Spinal cord (tissue), 10 donors: Measurements from ENCODE around the gene UBE2Q2. TPM values are rescaled to one million over a fixed set of nuclear protein-coding genes. Genes with fewer than 3 reads are reported as not detected.

ENCODE experiments used
- DNase-seq, 6 donors: peaks; one replicate each; pipeline versions ENCODE4 v3.0.0 to v3.0.0-alpha.2; 2013 to 2015; ENCODE audit warnings: low spot score in 6 of 6, low read depth in 4 of 6
- H3K27ac ChIP-seq: one replicate; pipeline ENCODE4 v1.5.1; 2013; ENCODE audit warnings: low read depth, low read length, control low read depth
- H3K27me3 ChIP-seq: one replicate; pipeline ENCODE4 v1.6.1; 2013; ENCODE audit warnings: low read length; ENCODE audit not compliant: control insufficient read depth, insufficient read depth
- H3K36me3 ChIP-seq: one replicate; pipeline ENCODE4 v1.6.1; 2013; ENCODE audit warnings: low read length; ENCODE audit not compliant: control insufficient read depth, insufficient read depth
- H3K4me1 ChIP-seq: one replicate; pipeline ENCODE4 v1.6.1; 2013; ENCODE audit warnings: low read length; ENCODE audit not compliant: control insufficient read depth, insufficient read depth
- H3K4me3 ChIP-seq: one replicate; pipeline ENCODE4 v1.5.1; 2013; ENCODE audit warnings: low read depth, low read length, control low read depth
- H3K9me3 ChIP-seq: one replicate; pipeline ENCODE4 v1.6.1; 2013; ENCODE audit warnings: low read length; ENCODE audit not compliant: control insufficient read depth, insufficient read depth
- WGBS: methylation state at CpG from one replicate; pipeline ENCODE4 v1.1.5; 2013; ENCODE audit warnings: missing lambda C conversion rate; ENCODE audit not compliant: insufficient coverage; 5-methylcytosine and 5-hydroxymethylcytosine counted together
- polyA plus RNA-seq, 2 donors: library from polyadenylated mRNA; unstranded; fragments of 120-200 nt; gene quantifications; one replicate each; pipeline ENCODE4 v1.2.1, GENCODE V29; 2013; ENCODE audit not compliant: insufficient read length in 2 of 2
- total RNA-seq, 2 donors: library from RNA; depleted of rRNA in 1 of 2; stranded (reverse); fragments of 120-200 nt in 1 of 2; fragments of >200 nt in 1 of 2; gene quantifications; one replicate each; pipeline versions ENCODE4 v1.2.3 to v1.2.4, GENCODE V29; 2013 to 2014
- donor health status: healthy.

The UBE2Q2 gene
- total and polyA plus RNA-seq, 4 donors: 46.6 to 60.5 (median 56.1) TPM

- Histone ChIP-seq H3K4me1 (no peaks in the 10 kb centered on the region), H3K4me3 (no peak overlapping the region), H3K27ac (no peak overlapping the region), H3K36me3 (peaks cover 7% of the 10 kb centered on the region), H3K9me3 (no peaks in the 10 kb centered on the region), H3K27me3 (no peaks in the 10 kb centered on the region)
- WGBS: 33% methylated on average over 1 of the region's 9 CpGs
- peak in 2 of 6 donors; percentile 14 to 43 for DNase-seq
These were observed 85.7 kb downstream of the UBE2Q2 start for GRCh38 chr15:75928680-75929608.

GRCh38 chr15:75929799-75930565 lies 86.7 kb downstream of the UBE2Q2 start:
- Histone ChIP-seq H3K27me3 (no peaks in the 10 kb centered on the region), H3K4me3 (no peak overlapping the region), H3K36me3 (peaks cover 4% of the 10 kb centered on the region), H3K27ac (no peak overlapping the region), H3K9me3 (no peaks in the 10 kb centered on the region), H3K4me1 (no peaks in the 10 kb centered on the region)
- DNase-seq: peak in 1 of 6 donors; percentile 13
- 83% methylated on average over 2 of the region's 5 CpGs for WGBS

- Histone ChIP-seq H3K9me3 (no peaks in the 10 kb centered on the region), H3K36me3 (peaks cover 6% of the 10 kb centered on the region), H3K4me1 (no peaks in the 10 kb centered on the region), H3K27ac (no peak overlapping the region), H3K4me3 (no peak overlapping the region), H3K27me3 (no peaks in the 10 kb centered on the region)
- no peak for DNase-seq
- no CpG with 5 or more reads among the region's 2 CpGs for WGBS
These were observed 87.6 kb downstream of the UBE2Q2 start for GRCh38 chr15:75930866-75931265.

GRCh38 chr15:75942464-75942863 lies 99.2 kb downstream of the UBE2Q2 start:
- Histone ChIP-seq H3K9me3 (no peaks in the 10 kb centered on the region), H3K27me3 (no peaks in the 10 kb centered on the region), H3K4me1 (no peaks in the 10 kb centered on the region), H3K36me3 (no peaks in the 10 kb centered on the region), H3K4me3 (no peak overlapping the region), H3K27ac (no peak overlapping the region)
- 75% methylated on average over 3 of the region's 3 CpGs for WGBS
- DNase-seq: no peak

GRCh38 chr15:75943246-75943645 lies 100.0 kb downstream of the UBE2Q2 start:
- H3K36me3 ChIP-seq: no peaks in the 10 kb centered on the region
- H3K4me3 ChIP-seq: no peak overlapping the region
- no peaks in the 10 kb centered on the region for H3K27me3 ChIP-seq
- no CpG with 5 or more reads among the region's 5 CpGs for WGBS
- no peaks in the 10 kb centered on the region for H3K9me3 ChIP-seq
- no peaks in the 10 kb centered on the region for H3K4me1 ChIP-seq
- DNase-seq: no peak
- no peak overlapping the region for H3K27ac ChIP-seq

GRCh38 chr15:75943713-75944215 lies 100.5 kb downstream of the UBE2Q2 start:
- Histone ChIP-seq H3K4me3 (no peak overlapping the region), H3K27ac (no peak overlapping the region), H3K9me3 (no peaks in the 10 kb centered on the region), H3K4me1 (no peaks in the 10 kb centered on the region), H3K36me3 (no peaks in the 10 kb centered on the region), H3K27me3 (no peaks in the 10 kb centered on the region)
- no CpG with 5 or more reads among the region's 1 CpG for WGBS
- no peak for DNase-seq

- WGBS: 100% methylated on average over 2 of the region's 4 CpGs
- H3K27ac ChIP-seq: no peak overlapping the region
- no peak for DNase-seq
- no peaks in the 10 kb centered on the region for H3K36me3 ChIP-seq
- H3K9me3 ChIP-seq: no peaks in the 10 kb centered on the region
- no peaks in the 10 kb centered on the region for H3K27me3 ChIP-seq
- no peaks in the 10 kb centered on the region for H3K4me1 ChIP-seq
- H3K4me3 ChIP-seq: no peak overlapping the region
These were observed 102.7 kb downstream of the UBE2Q2 start for GRCh38 chr15:75945953-75946352.

GRCh38 chr15:75947092-75947491 lies 103.8 kb downstream of the UBE2Q2 start:
- no peak overlapping the region for H3K4me3 ChIP-seq
- H3K27ac ChIP-seq: no peak overlapping the region
- no peaks in the 10 kb centered on the region for H3K27me3 ChIP-seq
- H3K36me3 ChIP-seq: no peaks in the 10 kb centered on the region
- no CpG with 5 or more reads among the region's 1 CpG for WGBS
- H3K9me3 ChIP-seq: no peaks in the 10 kb centered on the region
- no peaks in the 10 kb centered on the region for H3K4me1 ChIP-seq
- DNase-seq: peak in 2 of 6 donors; percentile 74 to 82

GRCh38 chr15:75948761-75949296 lies 105.6 kb downstream of the UBE2Q2 start:
- H3K9me3 ChIP-seq: no peaks in the 10 kb centered on the region
- no peak overlapping the region for H3K4me3 ChIP-seq
- no peaks in the 10 kb centered on the region for H3K36me3 ChIP-seq
- DNase-seq: no peak
- 100% methylated on average over 4 of the region's 8 CpGs for WGBS
- no peaks in the 10 kb centered on the region for H3K27me3 ChIP-seq
- no peaks in the 10 kb centered on the region for H3K4me1 ChIP-seq
- H3K27ac ChIP-seq: no peak overlapping the region
